ENCODE data around the gene SELENOS. TPM values are rescaled to one million over a fixed set of nuclear protein-coding genes. Genes with fewer than 3 reads are reported as not detected.

The SELENOS gene
- total RNA-seq, 1 donor from 2014 or later: 32.0 TPM

DNA sequence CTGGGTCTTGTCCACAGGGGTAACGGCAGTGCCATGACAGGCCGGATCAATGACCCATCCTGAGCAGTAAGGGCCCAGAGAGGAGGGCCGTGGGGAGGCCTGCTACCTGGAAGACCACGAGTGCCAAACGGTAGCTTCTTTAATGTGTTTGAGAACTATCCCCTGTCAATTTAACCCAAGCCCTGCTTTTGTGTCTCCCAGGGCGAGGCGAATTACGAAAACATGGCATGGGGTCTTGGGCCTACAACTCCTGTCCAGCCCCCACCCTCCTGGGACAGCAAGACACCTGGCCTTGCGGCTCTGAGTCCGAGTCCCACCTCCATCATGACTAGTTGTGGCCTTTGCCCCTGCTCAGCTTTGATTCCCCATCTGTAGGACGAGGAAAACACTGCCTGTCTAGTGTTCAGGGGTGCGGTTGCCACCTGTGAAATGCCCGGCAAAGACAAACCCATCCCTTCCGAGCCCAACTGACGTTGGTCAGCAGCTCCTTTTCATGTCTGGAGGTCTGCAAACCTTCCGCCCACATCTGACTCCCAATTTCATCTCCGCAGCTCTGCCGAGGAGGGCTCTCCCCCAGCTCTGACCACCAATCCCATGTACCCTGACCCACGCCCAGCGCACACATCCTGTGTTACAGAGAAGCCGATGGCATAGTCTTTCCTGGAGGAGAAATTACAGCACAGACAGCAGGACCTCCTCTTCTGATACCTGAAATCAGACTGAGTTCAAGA is 46.7 kb upstream of the SELENOS start:
- H3K27ac ChIP-seq: no peak overlapping the region
- no peak for DNase-seq (ENCODE audit: low spot score in 2 of 2)
- no peaks in the 10 kb centered on the region for H3K4me1 ChIP-seq
- H3K27me3 ChIP-seq: no peaks in the 10 kb centered on the region
- H3K4me3 ChIP-seq: no peak overlapping the region
- no peaks in the 10 kb centered on the region for H3K36me3 ChIP-seq
- no peaks in the 10 kb centered on the region for H3K9me3 ChIP-seq
- intact Hi-C loops (cut with DNase I): no loop called here
- TF ChIP-seq, protein P1, sequence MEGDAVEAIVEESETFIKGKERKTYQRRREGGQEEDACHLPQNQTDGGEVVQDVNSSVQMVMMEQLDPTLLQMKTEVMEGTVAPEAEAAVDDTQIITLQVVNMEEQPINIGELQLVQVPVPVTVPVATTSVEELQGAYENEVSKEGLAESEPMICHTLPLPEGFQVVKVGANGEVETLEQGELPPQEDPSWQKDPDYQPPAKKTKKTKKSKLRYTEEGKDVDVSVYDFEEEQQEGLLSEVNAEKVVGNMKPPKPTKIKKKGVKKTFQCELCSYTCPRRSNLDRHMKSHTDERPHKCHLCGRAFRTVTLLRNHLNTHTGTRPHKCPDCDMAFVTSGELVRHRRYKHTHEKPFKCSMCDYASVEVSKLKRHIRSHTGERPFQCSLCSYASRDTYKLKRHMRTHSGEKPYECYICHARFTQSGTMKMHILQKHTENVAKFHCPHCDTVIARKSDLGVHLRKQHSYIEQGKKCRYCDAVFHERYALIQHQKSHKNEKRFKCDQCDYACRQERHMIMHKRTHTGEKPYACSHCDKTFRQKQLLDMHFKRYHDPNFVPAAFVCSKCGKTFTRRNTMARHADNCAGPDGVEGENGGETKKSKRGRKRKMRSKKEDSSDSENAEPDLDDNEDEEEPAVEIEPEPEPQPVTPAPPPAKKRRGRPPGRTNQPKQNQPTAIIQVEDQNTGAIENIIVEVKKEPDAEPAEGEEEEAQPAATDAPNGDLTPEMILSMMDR (IDR thresholded peaks at IDR 0.05): no peak

DNA sequence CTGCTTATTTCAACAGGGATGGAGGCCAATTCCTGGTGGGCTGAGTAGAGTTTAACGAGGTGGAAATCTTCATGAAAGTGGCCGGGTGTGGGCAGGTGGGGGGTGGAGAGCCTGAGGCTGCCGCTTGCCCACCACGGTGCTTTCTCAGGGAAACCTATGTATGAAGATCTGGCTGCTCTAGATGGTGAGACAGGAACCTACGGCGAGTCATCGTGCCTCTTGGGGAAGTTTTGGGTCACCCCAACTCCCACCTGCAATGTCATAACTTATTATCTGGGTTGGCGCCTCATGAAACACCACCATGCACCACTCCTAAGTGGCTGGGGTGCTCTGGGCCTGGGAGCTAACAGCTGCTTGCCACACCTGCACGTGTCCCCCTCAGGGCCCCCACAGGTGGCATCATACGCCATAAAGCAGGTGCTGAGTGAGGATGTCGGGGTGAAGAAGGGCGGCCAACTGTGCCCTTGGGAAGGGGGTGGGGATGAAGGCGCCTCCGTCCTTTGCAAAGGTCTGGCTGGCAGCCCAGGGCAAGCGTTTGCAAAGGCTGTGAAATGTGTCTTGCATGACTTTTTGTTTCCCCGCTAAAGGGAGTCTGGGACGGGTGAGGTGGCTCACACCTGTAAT is 45.7 kb upstream of the SELENOS start:
- peak in 1 of 2 donors; percentile 39 for DNase-seq (ENCODE audit: low spot score in 2 of 2)
- Histone ChIP-seq H3K36me3 (no peaks in the 10 kb centered on the region), H3K4me1 (no peaks in the 10 kb centered on the region), H3K9me3 (no peaks in the 10 kb centered on the region), H3K27ac (no peak overlapping the region), H3K27me3 (no peaks in the 10 kb centered on the region), H3K4me3 (no peak overlapping the region)
- intact Hi-C loops (cut with DNase I): no loop called here
- TF ChIP-seq, protein P1 (IDR thresholded peaks at IDR 0.05): no peak

DNA sequence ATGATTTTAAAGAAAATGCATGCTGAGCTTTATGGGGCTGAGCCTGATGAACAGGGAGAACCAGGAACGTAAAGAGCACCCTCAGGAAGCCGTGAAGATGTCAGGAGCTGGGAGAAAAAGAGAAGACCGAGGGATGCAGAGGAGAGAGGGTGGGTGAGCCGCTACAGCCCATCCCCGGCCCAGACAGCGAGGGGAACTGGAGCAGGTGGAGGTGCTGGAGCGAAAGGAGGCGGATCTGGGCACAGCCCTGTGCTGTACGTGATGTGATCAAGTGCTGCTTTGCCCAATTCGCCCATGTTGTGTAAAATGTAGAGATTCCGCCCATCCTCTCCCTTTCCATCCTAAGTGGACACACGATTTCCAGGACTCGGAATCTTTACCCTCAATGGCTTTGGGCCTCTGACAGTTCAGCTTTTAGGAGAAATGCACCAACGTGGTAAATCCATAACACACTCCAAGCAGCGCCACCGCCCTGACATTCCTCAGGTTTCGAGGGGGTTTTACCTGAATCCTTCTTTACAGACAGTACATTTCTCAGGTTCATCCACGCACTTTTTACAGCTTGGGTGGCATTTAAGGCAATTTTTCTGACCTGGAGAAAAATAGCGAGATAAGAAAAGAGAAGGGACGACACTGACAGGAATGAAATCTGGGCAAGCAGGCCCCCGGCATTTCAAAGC is 44.9 kb upstream of the SELENOS start:
- peak in 1 of 2 donors; percentile 39 for DNase-seq (ENCODE audit: low spot score in 2 of 2)
- Histone ChIP-seq H3K27ac (no peak overlapping the region), H3K4me1 (no peaks in the 10 kb centered on the region), H3K4me3 (no peak overlapping the region), H3K9me3 (no peaks in the 10 kb centered on the region), H3K36me3 (no peaks in the 10 kb centered on the region), H3K27me3 (no peaks in the 10 kb centered on the region)
- TF ChIP-seq, protein P1 (IDR thresholded peaks at IDR 0.05): no peak
- intact Hi-C loops (cut with DNase I): no loop called here

DNA sequence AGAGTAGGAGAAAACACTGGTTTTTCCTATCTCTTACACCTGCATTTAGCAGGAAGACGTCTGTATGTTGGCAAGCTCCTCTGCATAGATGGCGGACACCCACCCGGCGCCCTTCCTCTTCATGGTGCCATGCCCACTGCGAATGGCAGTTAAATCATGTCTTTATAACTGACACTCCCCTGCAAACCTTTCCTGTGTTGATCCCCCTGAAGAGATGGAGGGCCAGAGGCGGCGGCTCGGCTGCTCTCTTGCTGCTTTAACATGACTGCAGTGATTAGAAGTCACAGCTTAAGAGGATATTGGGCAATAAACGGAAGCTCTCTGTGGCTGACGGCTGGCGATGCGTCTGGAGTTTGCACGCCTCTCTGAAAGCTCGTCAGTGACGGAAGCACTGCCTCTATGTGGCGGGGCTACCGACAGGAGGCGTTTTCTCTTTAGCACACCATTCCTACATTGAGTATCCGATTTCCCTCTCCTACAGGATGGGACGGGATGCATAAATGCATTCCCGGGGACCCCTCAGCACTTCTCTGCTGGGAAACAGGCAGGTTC is 43.3 kb upstream of the SELENOS start:
- no peaks in the 10 kb centered on the region for H3K4me1 ChIP-seq
- H3K36me3 ChIP-seq: no peaks in the 10 kb centered on the region
- no peaks in the 10 kb centered on the region for H3K27me3 ChIP-seq
- H3K9me3 ChIP-seq: no peaks in the 10 kb centered on the region
- TF ChIP-seq, protein P1 (IDR thresholded peaks at IDR 0.05): peak in 1 of 3 experiments; percentile 23
- no peak overlapping the region for H3K27ac ChIP-seq
- H3K4me3 ChIP-seq: no peak overlapping the region
- peak in 1 of 2 donors; percentile 73 for DNase-seq (ENCODE audit: low spot score in 2 of 2)
- intact Hi-C loops (cut with DNase I): no loop called here

DNA sequence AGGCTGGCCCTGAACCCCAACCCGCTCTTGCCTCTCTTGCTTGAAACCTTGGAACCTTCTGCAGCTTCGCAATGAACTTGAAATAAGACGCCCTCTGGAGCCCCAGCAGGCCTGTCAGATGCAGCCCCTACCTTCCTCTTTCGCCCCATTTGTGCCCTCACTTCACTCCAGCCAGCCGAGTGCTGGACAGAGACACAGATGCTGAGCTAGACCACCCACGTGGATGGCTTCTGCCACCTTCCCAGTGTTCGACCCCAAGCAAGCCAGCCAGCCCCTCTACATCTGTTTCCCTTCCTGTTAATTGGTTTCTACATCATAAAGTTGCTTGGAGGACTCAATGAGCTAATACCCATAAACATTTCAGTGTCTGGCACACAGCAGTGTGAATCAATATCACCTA is 41.6 kb upstream of the SELENOS start:
- no peaks in the 10 kb centered on the region for H3K27me3 ChIP-seq
- H3K27ac ChIP-seq: no peak overlapping the region
- TF ChIP-seq, protein P1 (IDR thresholded peaks at IDR 0.05): no peak
- H3K9me3 ChIP-seq: no peaks in the 10 kb centered on the region
- intact Hi-C loops (cut with DNase I): no loop called here
- H3K4me3 ChIP-seq: no peak overlapping the region
- no peaks in the 10 kb centered on the region for H3K4me1 ChIP-seq
- peak in 1 of 2 donors; percentile 27 for DNase-seq (ENCODE audit: low spot score in 2 of 2)
- H3K36me3 ChIP-seq: no peaks in the 10 kb centered on the region
